A673 (cell line): Measurements from ENCODE around the gene PRC1.

ENCODE experiments used
- CTCF ChIP-seq: fragments of 300-800, 200-600 bp; sonication (generic); conservative IDR thresholded peaks from 2 replicates; pipeline ENCODE4 v1.5.1; 2017; ENCODE audit warnings: low read depth, mild to moderate bottlenecking, antibody characterized with exemption, low read length, moderate library complexity, mixed read lengths
- EZH2 ChIP-seq: fragments of 200-600 bp; sonication (generic); IDR thresholded peaks from 2 replicates; pipeline ENCODE4 v1.6.1; 2017; ENCODE audit warnings: borderline replicate concordance, low read depth, mild to moderate bottlenecking, mixed read lengths, antibody characterized with exemption, low read length; ENCODE audit not compliant: poor library complexity, severe bottlenecking

- peak; percentile 97 for TF ChIP-seq CTCF
- TF ChIP-seq EZH2, result no peak
These were observed 62.3 kb downstream of the PRC1 start, which contains the start of gene HDDC3 for GRCh38 chr15:90931828-90932659.
